IPS DF 4.7 (cell line): ENCODE data around the gene KIF13A.

Experiments
- DNase-seq: peaks from one replicate; pipeline ENCODE4 v3.0.0-alpha.2; 2013; ENCODE audit warnings: low spot score; ENCODE audit errors: extremely low read depth

Gene KIF13A

DNA sequence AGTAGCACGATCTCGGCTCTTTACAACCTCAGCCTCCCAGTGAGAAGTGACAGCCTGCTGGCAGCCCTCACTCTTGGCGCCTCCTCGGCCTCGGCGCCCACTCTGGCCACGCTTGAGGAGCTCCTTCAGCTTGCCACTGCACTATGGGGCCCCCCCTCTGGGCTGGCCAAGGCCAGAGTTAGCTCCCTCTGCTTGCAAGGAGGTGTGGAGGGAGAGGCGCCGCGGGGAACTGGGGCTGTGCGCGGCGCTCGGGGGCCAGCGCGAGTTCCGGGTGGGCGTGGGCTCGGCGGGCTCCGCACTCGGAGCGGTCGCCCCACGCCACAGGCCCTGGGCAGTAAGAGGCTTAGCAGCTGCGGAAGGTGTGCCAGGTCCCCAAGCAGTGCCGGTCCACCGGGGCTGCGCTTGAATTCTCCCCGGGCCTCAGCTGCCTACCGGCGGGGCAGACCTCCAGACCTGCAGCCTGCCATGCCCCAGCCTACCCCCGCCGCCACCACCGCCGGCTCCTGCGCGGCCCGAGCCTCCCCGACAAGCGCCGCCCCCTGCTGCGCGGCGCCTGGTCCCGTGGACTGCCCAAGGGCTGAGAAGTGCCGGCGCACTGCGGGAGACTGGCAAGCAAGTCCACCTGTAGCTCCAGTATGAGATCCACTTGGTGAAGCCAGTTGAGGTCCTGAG lies 258.7 kb downstream of the KIF13A start:
- DNase-seq, result no peak

DNA sequence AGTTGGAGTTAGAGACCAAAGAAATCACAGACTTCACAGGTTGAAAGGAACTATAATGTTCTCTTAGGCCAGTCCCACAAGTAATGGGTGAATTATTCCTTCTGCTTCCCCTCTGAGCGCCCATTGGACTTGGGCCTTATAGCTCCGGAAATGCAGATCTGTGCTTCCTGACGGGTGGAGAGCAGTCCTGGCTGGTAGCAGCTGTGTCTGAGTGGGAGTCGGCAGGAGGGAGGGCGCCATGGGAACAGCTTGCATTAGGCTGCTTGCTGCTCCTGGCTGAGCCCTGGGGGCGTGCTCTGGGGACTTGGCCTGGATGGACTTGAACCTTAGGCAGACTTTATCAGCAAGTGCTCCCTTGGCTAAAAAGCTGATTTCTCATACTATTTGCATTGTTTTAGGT lies 262.4 kb downstream of the KIF13A start:
- peak; percentile 69 for DNase-seq

DNA sequence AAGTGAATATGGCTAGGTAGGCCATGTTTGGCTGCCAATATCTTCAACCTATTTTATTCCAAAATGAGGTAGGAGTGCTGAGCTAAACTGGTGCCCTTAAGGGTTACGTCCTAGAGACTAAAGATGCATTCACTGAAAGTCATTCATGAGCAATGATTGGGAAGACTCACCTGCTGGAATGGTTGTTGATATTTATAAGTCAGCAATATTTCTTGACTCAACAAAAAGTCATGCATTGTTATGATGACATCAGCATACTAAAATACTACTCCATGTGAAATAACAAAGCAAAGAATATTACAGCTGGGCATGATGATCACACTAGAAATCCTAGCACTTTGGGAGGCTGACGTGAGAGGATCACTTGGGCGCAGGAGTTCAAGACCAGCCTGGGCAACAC lies 263.1 kb downstream of the KIF13A start:
- DNase-seq, result no peak

DNA sequence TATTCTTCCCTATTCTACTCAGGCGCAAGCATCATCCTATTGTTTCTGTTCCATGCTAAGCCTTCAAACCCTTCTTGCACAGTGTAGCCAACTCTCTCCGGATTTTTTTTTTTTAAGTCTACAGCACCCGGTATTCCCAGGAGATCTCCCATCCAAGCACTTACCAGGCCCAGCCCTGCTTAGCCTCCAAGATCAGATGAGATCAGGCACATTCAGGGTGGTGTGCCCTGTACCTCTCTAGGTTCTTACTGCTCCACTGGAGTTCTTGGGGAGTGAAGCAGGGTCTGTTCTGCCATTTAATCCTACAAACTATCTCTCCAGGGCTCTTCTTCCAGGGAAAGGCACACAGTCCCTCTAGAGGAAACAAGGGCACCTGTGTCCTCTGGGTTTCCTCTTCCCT lies 265.8 kb downstream of the KIF13A start:
- no peak for DNase-seq

DNA sequence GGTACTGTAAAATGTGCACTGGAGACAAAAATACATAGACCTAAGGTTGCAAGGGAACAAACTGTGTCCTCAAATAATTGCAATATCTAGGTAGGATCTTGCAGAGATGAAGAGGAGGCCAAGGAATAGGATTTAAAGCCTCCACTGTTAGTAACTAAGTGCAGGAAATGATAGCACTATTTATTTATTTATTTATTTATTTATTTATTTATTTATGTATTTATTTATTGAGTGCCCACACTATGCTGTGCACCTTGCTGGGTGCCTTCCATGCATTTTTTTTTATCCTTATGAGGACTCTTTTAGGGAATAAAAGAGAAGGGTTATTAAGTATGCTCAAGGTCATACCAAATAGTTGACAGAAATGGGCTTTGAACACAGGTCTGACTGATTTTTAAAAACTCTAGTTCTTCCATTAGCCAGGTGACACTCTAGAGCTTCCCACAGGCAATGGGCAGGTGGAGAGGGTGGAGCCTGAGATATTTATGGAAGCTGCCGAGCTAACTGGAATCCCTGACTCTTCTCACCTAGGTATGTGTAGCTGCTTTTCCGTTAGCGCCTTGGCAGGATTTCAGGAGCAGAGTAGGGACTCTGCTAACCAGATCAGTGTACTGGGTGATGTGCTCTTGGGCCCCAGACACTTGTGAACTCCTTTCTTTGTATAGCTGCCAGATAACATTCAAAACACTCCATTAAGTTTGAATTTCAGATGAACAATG lies 268.0 kb downstream of the KIF13A start:
- no peak for DNase-seq

DNA sequence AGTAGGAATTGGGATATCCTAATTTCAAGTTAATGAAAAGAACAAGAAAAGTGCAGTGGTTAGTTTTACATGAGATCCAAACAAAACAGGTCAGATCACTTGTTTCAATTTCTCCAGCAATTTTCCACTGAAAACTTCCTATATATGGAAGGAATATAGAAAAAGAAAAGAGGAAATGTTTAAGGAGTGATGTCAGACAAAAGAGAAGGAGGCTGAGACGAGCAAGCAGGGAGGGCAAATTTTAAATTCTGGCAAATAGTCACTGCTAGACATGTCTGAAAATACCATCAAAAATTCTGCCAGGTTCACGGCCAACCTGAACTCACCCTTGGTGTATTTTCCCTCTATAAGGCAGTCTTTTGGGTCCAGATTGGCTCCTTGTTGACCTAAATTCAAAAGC lies 271.2 kb downstream of the KIF13A start:
- DNase-seq, result no peak

DNA sequence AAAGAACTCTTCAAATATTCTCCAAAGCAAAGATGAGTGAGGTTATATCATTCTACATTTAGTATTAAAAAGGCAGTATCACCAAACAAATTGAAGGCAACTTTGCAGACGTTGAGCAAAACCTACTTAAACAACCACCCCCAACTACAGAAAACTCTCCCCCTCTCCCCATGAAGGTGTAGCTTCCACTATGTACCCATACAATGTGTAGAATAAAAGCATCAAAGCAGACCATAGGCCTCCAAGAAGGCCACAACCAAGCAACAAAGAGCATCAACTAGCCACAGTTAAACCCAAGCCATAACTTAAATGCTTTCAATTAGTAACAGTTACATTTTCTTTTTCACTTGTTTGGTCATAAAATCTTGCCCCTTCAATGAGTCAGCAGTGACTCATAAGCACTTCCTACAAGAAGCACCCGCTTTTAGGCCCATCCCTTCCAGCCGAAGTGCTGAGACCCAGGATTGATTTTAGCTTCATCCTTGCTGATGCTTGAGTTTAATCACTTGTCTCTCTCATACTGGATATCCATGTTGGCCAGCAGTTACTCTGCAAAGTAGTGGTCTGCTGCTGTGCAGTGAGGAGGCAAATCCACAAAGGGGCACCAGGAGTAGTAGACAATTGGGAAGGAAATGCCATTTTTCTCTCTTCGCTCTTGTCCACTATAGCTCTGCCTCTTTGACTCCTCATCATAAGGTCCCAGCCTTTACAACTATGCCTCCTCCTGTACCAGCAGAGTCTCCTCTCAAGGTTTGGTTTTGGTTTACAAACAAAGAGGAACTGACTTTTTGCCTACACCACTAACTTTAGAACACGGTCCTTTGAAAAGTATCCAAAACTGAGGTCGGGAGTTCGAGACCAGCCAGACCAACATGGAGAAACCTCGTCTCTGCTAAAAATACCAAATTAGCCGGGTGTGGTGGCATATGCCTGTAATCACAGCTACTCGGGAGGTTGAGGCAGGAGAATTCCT lies 272.3 kb downstream of the KIF13A start:
- DNase-seq, result no peak

DNA sequence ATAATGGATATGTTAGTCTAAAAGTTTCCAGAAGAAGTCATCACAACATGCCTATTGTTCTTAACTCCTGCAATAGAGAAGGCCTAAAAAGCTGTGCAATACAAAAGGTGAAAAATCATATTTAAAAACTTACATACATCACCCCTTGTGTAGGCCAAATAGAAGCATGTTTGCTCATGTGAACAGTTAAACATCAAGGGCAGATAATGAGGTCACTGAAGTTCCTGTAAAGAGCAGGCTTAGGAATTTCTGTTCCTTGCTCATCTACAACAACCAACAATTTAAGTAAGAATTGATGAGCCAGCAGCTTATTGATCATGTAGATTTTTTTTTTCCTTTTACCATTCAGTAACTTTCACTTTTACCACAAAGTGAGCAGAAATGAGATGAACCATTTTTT lies 273.3 kb downstream of the KIF13A start:
- no peak for DNase-seq

DNA sequence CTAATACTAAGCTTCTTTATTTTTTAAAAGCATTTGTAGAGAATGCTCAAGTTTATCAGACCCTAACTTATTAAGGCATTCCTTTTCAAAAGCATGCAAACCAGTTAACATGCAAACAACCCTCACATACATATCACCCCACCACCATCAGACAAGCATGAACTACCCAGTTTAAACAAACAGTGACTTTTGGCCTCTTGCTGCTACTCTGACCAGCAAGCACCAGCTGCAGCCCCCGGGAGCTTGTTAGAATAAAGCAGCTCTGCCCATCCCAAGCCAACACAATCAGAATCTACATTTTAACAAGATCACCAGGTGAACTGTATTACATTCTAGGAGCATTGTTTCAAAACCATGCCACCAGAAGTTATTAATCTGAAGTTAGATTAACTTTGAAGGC lies 274.9 kb downstream of the KIF13A start:
- DNase-seq, result no peak

DNA sequence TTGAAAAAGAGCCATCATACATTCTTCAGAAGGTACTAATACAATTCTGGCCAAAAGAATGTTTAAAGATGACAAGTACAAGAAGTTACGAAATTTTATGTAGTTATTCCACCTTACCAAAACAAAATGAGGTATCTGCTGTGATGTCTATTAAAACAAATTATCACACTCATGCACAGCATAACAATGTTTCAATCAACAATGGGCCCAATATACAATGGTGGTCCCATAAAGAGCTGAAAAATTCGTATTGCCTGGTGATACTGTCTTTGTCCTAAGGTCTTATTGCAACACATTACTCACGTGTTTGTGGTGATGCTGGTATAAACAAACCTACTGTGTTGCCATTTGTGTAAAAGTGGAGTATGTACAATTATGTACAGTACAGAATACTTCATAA lies 277.1 kb downstream of the KIF13A start:
- DNase-seq, result no peak

DNA sequence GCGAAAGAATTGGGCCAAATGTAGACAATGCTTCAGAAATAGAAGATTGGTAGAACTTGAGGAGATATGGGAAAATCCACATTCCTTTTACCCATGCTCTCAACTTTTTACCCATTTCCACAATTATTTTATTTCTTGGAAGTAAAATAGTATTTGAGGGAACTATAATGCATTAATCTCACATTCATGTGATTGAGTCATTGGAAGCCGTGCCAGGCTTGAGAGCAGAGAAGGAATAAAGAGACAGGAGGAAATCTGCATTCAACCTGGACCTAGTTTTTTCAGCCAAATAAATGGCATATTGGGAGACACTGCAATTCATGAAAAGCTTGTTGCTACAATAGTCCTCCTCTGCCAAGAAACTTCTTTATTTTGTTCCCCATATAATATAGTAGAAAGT lies 278.0 kb downstream of the KIF13A start:
- no peak for DNase-seq
